Measurements from ENCODE around the gene MEFV. TPM values are rescaled to one million over a fixed set of nuclear protein-coding genes. Genes with fewer than 3 reads are reported as not detected.
"Not testable (repeated sequence)": the region's sequence is repeated elsewhere in the genome, so short reads cannot be mapped to it uniquely, and the experiment has no call there.

The MEFV gene
- polyA plus RNA-seq, 2 of the 4 experiments (the other 2 are of a cell fraction), result not detected

DNA sequence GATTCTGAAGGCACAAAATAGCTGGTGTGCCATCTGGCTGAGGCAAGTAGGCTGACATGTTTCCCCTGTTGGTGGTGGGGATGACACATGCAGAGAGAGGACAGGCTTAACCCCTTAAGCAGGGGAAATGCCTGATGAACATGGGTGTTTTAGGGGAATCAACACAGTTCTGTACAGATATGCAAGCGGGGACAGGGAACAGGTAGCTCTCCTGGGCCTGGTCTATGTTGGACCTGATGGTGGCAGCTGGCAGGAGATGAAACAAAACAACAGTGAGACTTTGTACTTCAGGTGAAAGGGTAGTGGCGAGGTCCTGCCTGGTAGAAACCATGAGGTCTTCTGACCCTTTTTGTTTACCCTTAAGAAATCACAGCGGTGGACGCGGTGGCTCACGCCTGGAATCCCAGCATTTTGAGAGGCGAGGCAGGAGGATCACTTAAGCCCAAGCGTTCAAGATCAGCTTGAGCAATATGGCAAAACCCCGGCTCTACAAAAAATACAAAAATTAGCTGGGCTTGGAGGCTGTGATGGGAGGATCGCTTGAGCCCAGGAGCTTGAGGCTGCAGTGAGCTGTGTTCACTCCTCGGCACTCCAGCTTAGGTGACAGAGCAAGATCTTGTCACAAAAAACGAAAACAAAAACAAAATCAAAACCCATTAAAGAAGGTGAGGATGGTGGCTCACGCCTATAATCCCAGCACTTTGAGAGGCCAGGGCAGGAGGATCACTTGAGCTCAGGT, 57.9 kb downstream of the MEFV start:
- TF ChIP-seq TFCP2L1 (CRISPR knock-in tag; IDR thresholded peaks at IDR 0.05), result no peak
- TF ChIP-seq EP300 (IDR thresholded peaks at IDR 0.05), result no peak
- no peak for TF ChIP-seq PBX3 (IDR thresholded peaks at IDR 0.05)
- TF ChIP-seq CBX8 (IDR thresholded peaks at IDR 0.05), result no peak
- no peak for TF ChIP-seq HOXA7 (CRISPR knock-in tag; IDR thresholded peaks at IDR 0.05)
- TF ChIP-seq POLR2A (IDR thresholded peaks at IDR 0.05; ENCODE audit: low read length), result no peak
- no peak for TF ChIP-seq ZNF302 (CRISPR knock-in tag; IDR thresholded peaks at IDR 0.05)
- TF ChIP-seq SMC3 (IDR thresholded peaks at IDR 0.05), result no peak
- no peak for TF ChIP-seq FOSL2 (IDR thresholded peaks at IDR 0.05)
- TF ChIP-seq FOSL2 (CRISPR knock-in tag; IDR thresholded peaks at IDR 0.05), result no peak
- TF ChIP-seq NPAS2 (CRISPR knock-in tag; IDR thresholded peaks at IDR 0.05; ENCODE audit: borderline replicate concordance), result no peak
- no peak for TF ChIP-seq MAZ (IDR thresholded peaks at IDR 0.05; ENCODE audit: borderline replicate concordance, low read depth, low read length)
- no peak for TF ChIP-seq JUN (IDR thresholded peaks at IDR 0.05)
- no peaks in the 10 kb centered on the region for H3K4me1 ChIP-seq
- H3K4me2 ChIP-seq, result no peak overlapping the region
- H3K4me3 ChIP-seq, result no peak overlapping the region
- CTCF ChIA-PET, result no interaction called here
- H3K27ac ChIP-seq, result no peak overlapping the region
- ATAC-seq (peak in 1 of 2 experiments; percentile 27; a peak in 2 of 6 replicates), FAIRE-seq (no peak), DNase-seq (ENCODE audit: low read depth in 1 of 2, low spot score in 1 of 2) (peak in 1 of 2 experiments; percentile 52)
- 73% methylated on average over 13 of the region's 13 CpGs for WGBS (ENCODE audit: missing lambda C conversion rate)
- POLR2A ChIA-PET, result interaction anchor here (0.6 kb wide), 1 partner anchor 134 kb away, joined by 6 read pairs; no protein-coding TSS in a partner anchor
- H3K9me3 ChIP-seq, result no peaks in the 10 kb centered on the region

GRCh38 chr16:3197694-3198333, 58.6 kb downstream of the MEFV start:
- CTCF ChIA-PET; DNase-seq (ENCODE audit: low read depth in 1 of 2, low spot score in 1 of 2); H3K27ac ChIP-seq; FAIRE-seq; H3K9me3 ChIP-seq; H3K4me2 ChIP-seq; H3K4me3 ChIP-seq; POLR2A ChIA-PET; H3K4me1 ChIP-seq: not testable (repeated sequence)
- WGBS (ENCODE audit: missing lambda C conversion rate), result 48% methylated on average over 3 of the region's 3 CpGs
- ATAC-seq, result peak in 1 of 2 experiments; percentile 45; a peak in 3 of 6 replicates

DNA sequence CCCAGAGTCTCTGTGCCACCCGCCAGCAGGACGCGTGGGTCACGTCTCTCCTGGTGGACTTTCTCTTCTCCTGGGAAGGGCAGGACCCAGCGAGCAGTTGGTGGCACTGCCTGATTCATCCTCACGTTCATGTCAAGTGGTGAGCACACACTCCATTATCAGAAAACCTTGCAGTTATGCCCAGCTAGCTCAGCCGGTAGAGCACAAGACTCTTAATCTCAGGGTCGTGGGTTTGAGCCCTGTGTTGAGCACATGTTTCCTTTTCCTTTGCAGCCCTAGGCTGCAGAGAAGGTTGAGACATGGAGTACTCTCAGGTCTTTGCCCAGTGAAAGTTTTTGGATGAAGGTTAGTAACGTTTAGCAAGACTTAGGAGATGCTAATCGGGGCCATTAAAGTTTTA, 60.5 kb downstream of the MEFV start:
- CTCF ChIA-PET, result no interaction called here
- WGBS (ENCODE audit: missing lambda C conversion rate), result 44% methylated on average over 10 of the region's 10 CpGs
- DNase-seq (ENCODE audit: low read depth in 1 of 2, low spot score in 1 of 2) (peak in 1 of 2 experiments; percentile 68), FAIRE-seq (no peak), ATAC-seq (no peak; a peak in 1 of 6 replicates)
- Histone ChIP-seq H3K4me2 (no peak overlapping the region), H3K4me1 (no peaks in the 10 kb centered on the region), H3K27ac (no peak overlapping the region), H3K4me3 (no peak overlapping the region), H3K9me3 (no peaks in the 10 kb centered on the region)
- TF ChIP-seq SREBF2 (IDR thresholded peaks at IDR 0.05) (peak; percentile 39), KDM1A (IDR thresholded peaks at IDR 0.05; ENCODE audit: low read depth) (no peak), EHMT2 (IDR thresholded peaks at IDR 0.05; ENCODE audit: low read depth) (no peak), JUN (IDR thresholded peaks at IDR 0.05) (no peak), POLR2A (IDR thresholded peaks at IDR 0.05; ENCODE audit: low read length) (no peak)
- POLR2A ChIA-PET, result no interaction called here

- ChIA-PET CTCF (no interaction called here), POLR2A (no interaction called here)
- Histone ChIP-seq H3K4me1 (peaks cover 8% of the 10 kb centered on the region), H3K4me3 (no peak overlapping the region), H3K4me2 (no peak overlapping the region), H3K9me3 (no peaks in the 10 kb centered on the region), H3K27ac (no peak overlapping the region)
- DNase-seq (ENCODE audit: low read depth in 1 of 2, low spot score in 1 of 2) (no peak), ATAC-seq (no peak), FAIRE-seq (no peak)
- 81% methylated on average over 20 of the region's 20 CpGs for WGBS (ENCODE audit: missing lambda C conversion rate)
- TF ChIP-seq FOSB (CRISPR knock-in tag; IDR thresholded peaks at IDR 0.05) (no peak), MYC (IDR thresholded peaks at IDR 0.05; ENCODE audit: borderline replicate concordance, low read length) (no peak)
These were observed 61.6 kb downstream of the MEFV start for GRCh38 chr16:3194792-3195191.
